ENCODE results near the gene ACSL5. TPM values are rescaled to one million over a fixed set of nuclear protein-coding genes. Genes with fewer than 3 reads are reported as not detected.

Gene ACSL5
- total and polyA plus RNA-seq, 2 of the 8 experiments (the other 6 are each of a cell fraction or from before 2014, with no cell fraction given): not detected

DNA sequence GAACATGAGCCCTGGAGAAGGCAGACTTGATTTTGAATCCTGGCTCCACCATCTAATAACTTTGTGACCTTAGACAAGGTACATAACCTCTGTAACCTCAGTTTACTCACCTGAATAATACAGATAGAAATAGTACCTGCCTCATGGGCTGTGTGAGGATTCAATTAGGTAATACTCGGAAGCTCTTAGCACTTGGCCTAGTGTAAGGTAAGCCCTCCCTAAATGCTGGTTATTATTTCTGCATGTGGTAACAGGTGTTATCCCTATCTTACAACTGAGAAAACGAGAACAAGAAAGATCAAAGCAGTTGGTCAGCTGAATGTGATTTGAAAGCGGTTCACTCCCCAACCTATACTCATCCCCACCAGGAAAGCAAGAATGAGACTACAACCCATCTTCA is 28.7 kb upstream of the ACSL5 start:
- H3K23ac ChIP-seq (ENCODE audit: insufficient read length): no peak overlapping the region

More for the DNA sequence above, 28.7 kb upstream of the ACSL5 start:
- Histone ChIP-seq H3K23me2 (ENCODE audit: low read depth, low read length) (no peaks in the 10 kb centered on the region), H2AK5ac (ENCODE audit: low read depth, low read length) (no peak overlapping the region), H3K4me3 (ENCODE audit: extremely low read depth in 1 of 4, insufficient read depth in 2 of 4, low read depth in 3 of 4, low read length in 4 of 4) (no peak overlapping the region), H3K18ac (ENCODE audit: extremely low read depth, low read length) (no peak overlapping the region), H4K8ac (ENCODE audit: extremely low read depth, insufficient read depth, low read length) (no peak overlapping the region), H3K9me3 (ENCODE audit: insufficient read depth in 2 of 2, low read depth in 1 of 2, low read length in 1 of 2) (no peaks in the 10 kb centered on the region), H2AFZ (ENCODE audit: low read length) (no peak overlapping the region), H3K14ac (ENCODE audit: insufficient read length) (no peak overlapping the region), H2BK5ac (ENCODE audit: low read depth, low read length) (no peak overlapping the region), H3K79me2 (ENCODE audit: control insufficient read depth in 1 of 2, insufficient read depth in 2 of 2, low read length in 2 of 2) (no peaks in the 10 kb centered on the region), H4K20me1 (replicated peaks in 1 of 2; ENCODE audit: control insufficient read depth in 1 of 2, insufficient read depth in 2 of 2, low read length in 2 of 2) (no peaks in the 10 kb centered on the region), H3K4ac (replicated peaks; ENCODE audit: insufficient read length, low read depth, low read length) (no peak overlapping the region), H4K5ac (ENCODE audit: insufficient read length, low read depth, low read length) (no peak overlapping the region), H3K27ac (ENCODE audit: low read depth, low read length) (no peak overlapping the region), H3K79me1 (ENCODE audit: low read depth, low read length) (no peaks in the 10 kb centered on the region), H3K9ac (replicated peaks in 1 of 4; ENCODE audit: extremely low read depth in 1 of 4, low read depth in 3 of 4, low read length in 3 of 4) (no peak overlapping the region), H3K4me2 (ENCODE audit: insufficient read depth in 1 of 2, low read depth in 2 of 2, low read length in 2 of 2) (no peak overlapping the region), H2BK12ac (ENCODE audit: low read depth, low read length) (no peak overlapping the region), H3K27me3 (replicated peaks in 1 of 4; ENCODE audit: control insufficient read depth in 3 of 4, extremely low read depth in 1 of 4, insufficient read depth in 3 of 4, low read length in 3 of 4) (no peaks in the 10 kb centered on the region), H3K4me1 (replicated peaks in 1 of 4; ENCODE audit: control insufficient read depth in 3 of 4, insufficient read depth in 4 of 4, low read length in 3 of 4) (no peaks in the 10 kb centered on the region), H2BK15ac (ENCODE audit: low read length) (no peak overlapping the region), H2BK20ac (ENCODE audit: low read length) (no peak overlapping the region), H2BK120ac (replicated peaks; ENCODE audit: low read depth, low read length) (no peak overlapping the region), H3K56ac (replicated peaks; ENCODE audit: insufficient read length, low read depth, low read length) (no peak overlapping the region), H4K91ac (replicated peaks; ENCODE audit: insufficient read length, low read length) (no peak overlapping the region), H3K36me3 (ENCODE audit: control insufficient read depth in 2 of 4, insufficient read depth in 4 of 4, low read length in 3 of 4) (no peaks in the 10 kb centered on the region)
- FAIRE-seq: no peak
- TF ChIP-seq CTBP2 (IDR thresholded peaks at IDR 0.05; ENCODE audit: borderline replicate concordance, insufficient read depth, insufficient read length, low read length): no peak
- no peak for TF ChIP-seq RXRA (IDR thresholded peaks at IDR 0.05; ENCODE audit: insufficient read depth, low read depth, low read length)
- no peak for TF ChIP-seq EGR1 (IDR thresholded peaks at IDR 0.05; ENCODE audit: borderline replicate concordance, low read depth, low read length)
- TF ChIP-seq CHD1 (IDR thresholded peaks at IDR 0.05; ENCODE audit: low read depth, low read length): no peak
- TF ChIP-seq TBP (IDR thresholded peaks at IDR 0.05; ENCODE audit: low read depth, low read length): no peak
- no peak for TF ChIP-seq PHF8 (conservative IDR thresholded peaks at IDR 0.05; ENCODE audit: low read depth, low read length)
- TF ChIP-seq CBX8 (IDR thresholded peaks at IDR 0.05; ENCODE audit: borderline replicate concordance, low read depth, low read length): no peak
- 70% methylated on average over 3 of the region's 3 CpGs; no CpG with 5 or more reads in 1 of the 2 experiments for WGBS, 2 experiments (ENCODE audit: extremely low coverage in 1 of 2, insufficient coverage in 1 of 2, insufficient read length in 1 of 2, insufficient replicate concordance in 2 of 2, low coverage in 1 of 2, low lambda C conversion rate in 2 of 2, missing lambda C conversion rate in 1 of 2)
- ChIA-PET POLR2A (ENCODE audit: partially characterized antibody) (no interaction called here), CTCF (ENCODE audit: partially characterized antibody) (interaction anchor here (0.6 kb wide), 1 partner anchor 24 kb away, joined by 3 read pairs; no protein-coding TSS in a partner anchor)
- DNase-seq (ENCODE audit: low read depth in 1 of 2, low spot score in 2 of 2): no peak
